ENCODE measurements around the gene ARL2BP. TPM values are rescaled to one million over a fixed set of nuclear protein-coding genes. Genes with fewer than 3 reads are reported as not detected.

ARL2BP gene
- total and polyA plus RNA-seq, 10 of the 15 experiments (the other 5 are each of a cell fraction or from before 2014, with no cell fraction given) = 12.5 to 56.6 (median 29.7) TPM

- TF ChIP-seq ATF3 (IDR thresholded peaks at IDR 0.05; ENCODE audit: borderline replicate concordance, extremely low read depth, low read depth, low read length) (no peak), ZNF384 (IDR thresholded peaks at IDR 0.05; ENCODE audit: borderline replicate concordance, low read depth, low read length) (no peak), MEF2A (IDR thresholded peaks at IDR 0.05; ENCODE audit: insufficient read depth, low read depth, low read length) (peak; percentile 96), BACH1 (IDR thresholded peaks at IDR 0.05; ENCODE audit: borderline replicate concordance) (no peak), ATF2 (IDR thresholded peaks at IDR 0.05; ENCODE audit: low read length) (no peak), RCOR1 (conservative IDR thresholded peaks at IDR 0.05; ENCODE audit: low read depth, low read length) (no peak; the same call in 1 of the 2 replicates), CBX5 (IDR thresholded peaks at IDR 0.05; ENCODE audit: low read depth) (no peak), BRCA1 (IDR thresholded peaks at IDR 0.05; ENCODE audit: low read depth, low read length) (no peak), SIX5 (IDR thresholded peaks at IDR 0.05; ENCODE audit: low read depth, low read length, severe bottlenecking) (no peak)
Observed at GRCh38 chr16:57299719-57300386, 54.8 kb downstream of the ARL2BP start (continued).
